SH-SY5Y (cell line): ENCODE measurements around the gene HMCN1.

ENCODE experiments used
- GATA2 ChIP-seq: IDR thresholded peaks from 2 replicates; pipeline ENCODE4 v1.6.1; 2011; ENCODE audit warnings: mild to moderate bottlenecking, low read depth, low read length
- GATA3 ChIP-seq: IDR thresholded peaks from 2 replicates; pipeline ENCODE4 v1.6.1; 2011; ENCODE audit warnings: low read depth, mild to moderate bottlenecking, low read length, moderate library complexity

- TF ChIP-seq GATA2 (no peak), GATA3 (no peak)
Measured at GRCh38 chr1:185935360-185935759, 201.2 kb downstream of the HMCN1 start.
